Activated CD8-positive, alpha-beta memory T cell treated with anti-CD3 and anti-CD28 coated beads, Interleukin-2, amount 10 ng/mL, durations not matched to agents 7 days and 5 days (primary cell): ENCODE data around the gene GPR17. TPM values are rescaled to one million over a fixed set of nuclear protein-coding genes. Genes with fewer than 3 reads are reported as not detected.

ENCODE experiments used
- ATAC-seq: fragments of 150-1000 bp; cut with Tn5 transposase; one replicate; pipeline ENCODE4 v1.10.0; 2021; ENCODE audit warnings: moderate library complexity
- CTCF ChIA-PET: fragments of 350-600 bp; sonication (Branson Sonifier 250); formaldehyde crosslinking; loops from one replicate; lab custom pipeline; 2021; ENCODE audit warnings: antibody characterized with exemption; lab: Charles Lee
- DNase-seq: peaks from one replicate; pipeline ENCODE4 v3.0.0-alpha.2; 2020
- H3K27ac Mint-ChIP-seq: one replicate; pipeline ENCODE4 v1.8.0; 2021; ENCODE audit warnings: mild to moderate bottlenecking, mixed read lengths
- H3K27me3 Mint-ChIP-seq: one replicate; pipeline ENCODE4 v1.8.0; 2021; ENCODE audit warnings: mixed read lengths
- H3K36me3 Mint-ChIP-seq: one replicate; pipeline ENCODE4 v1.8.0; 2021; ENCODE audit warnings: mild to moderate bottlenecking, mixed read lengths
- H3K4me1 Mint-ChIP-seq: one replicate; pipeline ENCODE4 v1.8.0; 2021; ENCODE audit warnings: mixed read lengths
- H3K4me3 Mint-ChIP-seq: one replicate; pipeline ENCODE4 v1.8.0; 2021; ENCODE audit warnings: mild to moderate bottlenecking, moderate library complexity, mixed read lengths
- H3K9me3 Mint-ChIP-seq: one replicate; pipeline ENCODE4 v1.8.0; 2022; ENCODE audit warnings: low read depth, mixed read lengths
- total RNA-seq, 2 experiments: library from RNA; stranded (reverse); gene quantifications; one replicate each; pipeline ENCODE4 v1.2.3, GENCODE V29; 2021

The GPR17 gene
- total RNA-seq, 2 experiments from 2014 or later, result not detected

DNA sequence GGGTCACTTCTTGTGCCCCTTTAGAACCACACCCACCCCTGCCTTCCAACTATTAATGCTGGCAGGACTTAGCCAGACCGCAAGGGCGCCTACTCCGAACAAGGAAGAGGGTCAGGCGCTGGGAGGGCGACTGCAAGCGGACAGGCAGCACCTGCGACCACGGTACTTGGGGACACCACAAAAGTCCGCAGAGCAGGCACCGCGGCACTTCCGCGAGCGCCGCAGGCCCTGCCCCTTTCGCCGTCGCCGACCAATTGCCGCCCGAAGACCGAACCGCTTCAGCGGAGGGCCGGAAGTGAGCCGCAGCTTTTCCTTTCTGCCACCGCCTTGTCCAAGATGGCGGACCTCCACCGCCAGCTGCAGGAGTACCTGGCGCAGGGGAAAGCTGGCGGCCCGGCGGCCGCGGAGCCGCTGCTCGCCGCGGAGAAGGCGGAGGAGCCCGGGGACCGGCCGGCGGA lies 55.3 kb downstream of the GPR17 start, which contains the start of gene SFT2D3:
Gene SFT2D3 (plus strand): TSS at position 305 of the 458 bp plus-strand sequence. CDS start 32 bp downstream, at position 337.
- ATAC-seq (peak; percentile 84), DNase-seq (peak; percentile 95)
- H3K36me3 Mint-ChIP-seq, result peaks cover 18% of the 10 kb centered on the region
- H3K9me3 Mint-ChIP-seq, result no peaks in the 10 kb centered on the region
- H3K4me3 Mint-ChIP-seq, result peak within 1 kb of the TSS; percentile 91
- CTCF ChIA-PET, result interaction anchor here (1.4 kb wide), 1 partner anchor 51 kb away, joined by 4 read pairs; no protein-coding TSS in a partner anchor
- H3K27me3 Mint-ChIP-seq, result no peaks in the 10 kb centered on the region
- H3K4me1 Mint-ChIP-seq, result peaks cover 32% of the 10 kb centered on the region
- H3K27ac Mint-ChIP-seq, result peak within 1 kb of the TSS; percentile 96

DNA sequence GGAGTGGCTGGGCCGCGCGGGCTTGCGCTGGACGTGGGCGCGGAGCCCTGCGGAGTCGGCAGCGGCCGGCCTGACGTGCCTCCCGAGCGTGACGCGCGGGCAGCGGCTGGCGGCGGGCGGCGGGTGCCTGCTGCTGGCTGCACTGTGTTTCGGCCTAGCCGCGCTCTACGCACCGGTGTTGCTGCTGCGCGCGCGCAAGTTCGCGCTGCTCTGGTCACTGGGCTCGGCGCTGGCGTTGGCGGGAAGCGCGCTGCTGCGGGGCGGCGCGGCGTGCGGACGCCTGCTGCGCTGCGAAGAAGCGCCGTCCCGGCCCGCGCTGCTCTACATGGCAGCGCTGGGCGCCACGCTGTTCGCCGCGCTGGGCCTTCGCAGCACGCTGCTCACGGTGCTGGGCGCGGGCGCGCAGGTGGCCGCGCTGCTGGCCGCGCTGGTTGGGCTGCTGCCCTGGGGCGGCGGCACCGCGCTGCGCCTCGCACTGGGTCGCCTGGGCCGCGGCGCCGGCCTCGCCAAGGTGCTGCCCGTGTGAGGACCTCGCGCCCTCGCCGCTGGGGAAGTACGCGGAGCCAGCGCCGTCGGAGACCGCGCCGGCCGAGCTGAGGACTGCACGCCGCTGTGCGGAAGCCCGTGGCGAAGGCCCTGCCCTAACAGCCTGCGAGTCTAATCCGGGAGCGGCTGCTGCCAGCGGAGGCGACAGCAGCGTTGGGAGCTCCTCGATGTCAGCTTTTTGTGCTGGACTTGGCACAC lies 55.9 kb downstream of the GPR17 start:
- Mint-ChIP-seq H3K36me3 (peaks cover 22% of the 10 kb centered on the region), H3K4me1 (peaks cover 32% of the 10 kb centered on the region), H3K9me3 (no peaks in the 10 kb centered on the region), H3K27ac (peak overlapping the region; percentile 91), H3K4me3 (peak overlapping the region; percentile 91), H3K27me3 (no peaks in the 10 kb centered on the region)
- ATAC-seq (peak; percentile 77), DNase-seq (peak; percentile 88)
- CTCF ChIA-PET, result interaction anchor here (1.1 to 1.7 kb wide), 4 partner anchors 10 to 111 kb away, joined by 3 to 5 read pairs (median 4); no protein-coding TSS in a partner anchor

Other genes with a start within 250 kb of the GPR17 start
- under 1 TPM in 1 of 2 experiments, not detected in 1; 0.30 TPM for gene PROC, start 227.7 kb upstream of the GPR17 start, total RNA-seq
- 10 to 100 TPM; 53.2 to 55.1 TPM for gene IWS1, start 119.7 kb upstream of the GPR17 start, total RNA-seq
- under 1 TPM in 1 of 2 experiments, not detected in 1; 0.26 TPM for gene MYO7B, start 110.5 kb upstream of the GPR17 start, total RNA-seq
- gene LIMS2, start 29.4 kb downstream of the GPR17 start, total RNA-seq, result 10 to 100 TPM in 1 of 2 experiments, 1 to 10 TPM in 1; 4.5 to 11.4 TPM
- gene SFT2D3, start 55.3 kb downstream of the GPR17 start, total RNA-seq, result 1 to 10 TPM; 4.1 to 4.6 TPM
- 10 to 100 TPM; 66.3 to 72.4 TPM for gene WDR33, start 165.0 kb downstream of the GPR17 start, total RNA-seq
- 10 to 100 TPM; 52.3 to 56.4 TPM for gene POLR2D, start 212.0 kb downstream of the GPR17 start, total RNA-seq
- 10 to 100 TPM; 13.3 to 18.5 TPM for gene AMMECR1L, start 239.8 kb downstream of the GPR17 start, total RNA-seq